Left ventricle myocardium inferior (tissue), 1 donor: ENCODE results near the gene PCGF1. TPM values are rescaled to one million over a fixed set of nuclear protein-coding genes. Genes with fewer than 3 reads are reported as not detected.

Source experiments
- DNase-seq: peaks from one replicate; pipeline ENCODE4 v3.0.0-alpha.2; 2020
- H3K27ac ChIP-seq: fragments of 200-600 bp; replicated peaks from 2 replicates; pipeline ENCODE4 v1.8.0; 2021
- H3K27me3 ChIP-seq: fragments of 200-600 bp; 2 replicates; pipeline ENCODE4 v1.8.0; 2021; ENCODE audit warnings: low read depth
- H3K36me3 ChIP-seq: fragments of 200-600 bp; 2 replicates; pipeline ENCODE4 v1.8.0; 2021
- H3K4me1 ChIP-seq: fragments of 200-600 bp; 2 replicates; pipeline ENCODE4 v1.8.0; 2021
- H3K4me3 ChIP-seq: fragments of 200-600 bp; 2 replicates; pipeline ENCODE4 v1.8.0; 2021; ENCODE audit warnings: mild to moderate bottlenecking, moderate library complexity
- H3K9me3 ChIP-seq: fragments of 200-600 bp; replicated peaks from 2 replicates; pipeline ENCODE4 v1.8.0; 2021
- CTCF ChIP-seq: fragments of 200-600 bp; IDR thresholded peaks from 2 replicates; pipeline ENCODE4 v1.8.0; 2021; ENCODE audit warnings: antibody characterized with exemption, mild to moderate bottlenecking, borderline replicate concordance
- intact Hi-C: fragments of 100-400 bp; cut with micrococcal nuclease; formaldehyde crosslinking; loops from one replicate; pipeline ENCODE4 v1.11.0; 2022
- total RNA-seq: library from RNA; stranded (reverse); fragmentation: NEBNext Ultra II Directional; extraction: Animal tissue kit (Norgen Biotek cat#: 25700); gene quantifications from one replicate; pipeline ENCODE4 v1.2.1, GENCODE V29; 2021
- donor health status: DM: no; HTN: yes; CAD: no; lungs with severe emphysema.

The PCGF1 gene
- total RNA-seq, 1 donor from 2014 or later: 20.2 TPM

GRCh38 chr2:74512744-74513604 lies 5.5 kb upstream of the PCGF1 start:
- H3K4me1 ChIP-seq: peaks cover 39% of the 10 kb centered on the region
- no peak for TF ChIP-seq CTCF
- peaks cover 97% of the 10 kb centered on the region for H3K27me3 ChIP-seq
- no peak overlapping the region for H3K27ac ChIP-seq
- H3K36me3 ChIP-seq: no peaks in the 10 kb centered on the region
- no peak overlapping the region for H3K4me3 ChIP-seq
- no peak for DNase-seq
- intact Hi-C loops: no loop called here
- H3K9me3 ChIP-seq: no peaks in the 10 kb centered on the region

GRCh38 chr2:74511104-74511989 lies 3.9 kb upstream of the PCGF1 start:
- Histone ChIP-seq H3K27ac (no peak overlapping the region), H3K36me3 (peaks cover under 1% of the 10 kb centered on the region), H3K4me3 (no peak overlapping the region), H3K27me3 (peaks cover 83% of the 10 kb centered on the region), H3K4me1 (peaks cover 49% of the 10 kb centered on the region), H3K9me3 (no peaks in the 10 kb centered on the region)
- intact Hi-C loops: no loop called here
- no peak for TF ChIP-seq CTCF
- DNase-seq: no peak

- Histone ChIP-seq H3K27me3 (peaks cover 83% of the 10 kb centered on the region), H3K9me3 (no peaks in the 10 kb centered on the region), H3K4me1 (peaks cover 49% of the 10 kb centered on the region), H3K27ac (no peak overlapping the region), H3K36me3 (peaks cover 11% of the 10 kb centered on the region), H3K4me3 (no peak overlapping the region)
- intact Hi-C loops: no loop called here
- no peak for DNase-seq
- no peak for TF ChIP-seq CTCF
Measured at GRCh38 chr2:74510272-74510671, 2.8 kb upstream of the PCGF1 start.

- peak overlapping the region; percentile 99 for H3K27ac ChIP-seq
- peaks cover 53% of the 10 kb centered on the region for H3K4me1 ChIP-seq
- peaks cover 21% of the 10 kb centered on the region for H3K36me3 ChIP-seq
- H3K4me3 ChIP-seq: peak overlapping the region; percentile 80
- intact Hi-C loops: no loop called here
- peaks cover 83% of the 10 kb centered on the region for H3K27me3 ChIP-seq
- no peak for TF ChIP-seq CTCF
- H3K9me3 ChIP-seq: no peaks in the 10 kb centered on the region
- DNase-seq: no peak
Measured at GRCh38 chr2:74507926-74508520, 528 bp upstream of the PCGF1 start.

- H3K4me1 ChIP-seq: peaks cover 64% of the 10 kb centered on the region
- H3K27me3 ChIP-seq: peaks cover 83% of the 10 kb centered on the region
- no peak for DNase-seq
- TF ChIP-seq CTCF: no peak
- no peak overlapping the region for H3K27ac ChIP-seq
- peak overlapping the region; percentile 80 for H3K4me3 ChIP-seq
- peaks cover 21% of the 10 kb centered on the region for H3K36me3 ChIP-seq
- intact Hi-C loops: no loop called here
- no peaks in the 10 kb centered on the region for H3K9me3 ChIP-seq
Measured at GRCh38 chr2:74505448-74506246, 1.8 kb downstream of the PCGF1 start.
